ENCODE data around the gene ALDH1A1. TPM values are rescaled to one million over a fixed set of nuclear protein-coding genes. Genes with fewer than 3 reads are reported as not detected.

The ALDH1A1 gene
- total RNA-seq, 1 experiment from 2014 or later: not detected

DNA sequence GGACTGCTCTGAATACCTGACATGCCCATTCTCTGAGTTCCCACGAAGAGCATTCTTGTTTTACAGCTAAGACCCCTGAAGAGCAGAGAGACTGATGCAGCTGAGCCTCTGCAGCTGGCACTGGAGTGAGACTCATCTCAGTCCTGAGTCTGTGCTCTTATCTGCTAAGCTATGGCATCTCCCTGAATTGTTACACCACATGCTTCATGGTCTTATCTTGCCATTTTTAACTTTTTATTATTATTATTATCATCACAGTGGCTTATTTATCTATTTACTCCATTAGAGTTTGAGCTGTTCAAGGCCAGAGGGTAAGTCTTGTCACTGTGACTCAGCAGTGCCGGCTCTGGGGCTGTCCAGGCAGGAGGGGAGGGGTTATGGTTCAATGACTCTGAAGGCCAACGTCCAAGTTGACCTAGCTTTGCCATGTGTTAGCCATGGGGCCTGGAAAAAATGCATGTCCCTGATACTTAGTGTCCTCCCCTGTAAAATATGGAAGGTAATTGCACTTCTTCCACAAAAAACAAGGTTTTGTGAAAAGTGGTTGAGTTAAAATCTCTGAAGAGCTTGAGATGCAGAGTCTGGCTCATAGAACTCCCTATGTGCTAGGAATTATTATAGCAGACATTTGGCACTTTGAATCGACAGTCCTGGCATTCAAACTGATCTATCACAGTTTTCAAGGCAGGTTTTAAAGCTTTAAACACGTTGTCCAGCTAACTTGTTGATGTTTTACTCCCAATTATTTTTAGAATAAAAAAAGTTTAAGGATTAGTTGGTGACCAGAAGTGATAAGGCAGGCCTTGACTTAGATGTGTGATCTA, 94.6 kb downstream of the ALDH1A1 start:
- no peak for TF ChIP-seq CTCF (conservative IDR thresholded peaks at IDR 0.05; ENCODE audit: low read depth, low read length)
- no peak for TF ChIP-seq EZH2phosphoT487 (IDR thresholded peaks at IDR 0.05; ENCODE audit: borderline replicate concordance, low read length)
- no peak for TF ChIP-seq EZH2 (IDR thresholded peaks at IDR 0.05; ENCODE audit: low read length, unreplicated experiment)
- no peaks in the 10 kb centered on the region for H3K9me3 ChIP-seq (ENCODE audit: low read length)
- BruUV-seq (replicated peaks): no TSS peak
- H3F3A ChIP-seq (ENCODE audit: low read length, unreplicated experiment): no peaks in the 10 kb centered on the region
- H3K9ac ChIP-seq (ENCODE audit: low read length): no peak overlapping the region
- H3K4me1 ChIP-seq (ENCODE audit: insufficient read depth, low read length): no peaks in the 10 kb centered on the region
- H3K27me3 ChIP-seq (ENCODE audit: low read length): peaks cover 3% of the 10 kb centered on the region; the same call in 1 of the 2 replicates
- no peak overlapping the region for H2AFZ ChIP-seq (ENCODE audit: low read length)
- no peaks in the 10 kb centered on the region for H4K20me1 ChIP-seq (ENCODE audit: low read length)
- CTCF ChIA-PET: interaction anchor here (0.7 kb wide), 1 partner anchor 150 kb away, joined by 5 read pairs; no protein-coding TSS in a partner anchor
- no peaks in the 10 kb centered on the region for H3K36me3 ChIP-seq (ENCODE audit: low read depth, low read length)
- H3K9me2 ChIP-seq (replicated peaks; ENCODE audit: low read length): no peaks in the 10 kb centered on the region
- H3K4me3 ChIP-seq (ENCODE audit: low read length): no peak overlapping the region
- intact Hi-C loops (cut with micrococcal nuclease): loop anchor here (5.0 kb wide), 3 partner anchors 224 to 339 kb away; no protein-coding TSS in a partner anchor
- ATAC-seq: no peak
- POLR2A ChIA-PET (ENCODE audit: unreplicated experiment): no interaction called here
- H3K4me2 ChIP-seq (ENCODE audit: low read length): no peak overlapping the region
- no peak overlapping the region for H3K27ac ChIP-seq (ENCODE audit: low read length)
- no peak for DNase-seq
- H3K79me2 ChIP-seq (ENCODE audit: low read length): no peaks in the 10 kb centered on the region

DNA sequence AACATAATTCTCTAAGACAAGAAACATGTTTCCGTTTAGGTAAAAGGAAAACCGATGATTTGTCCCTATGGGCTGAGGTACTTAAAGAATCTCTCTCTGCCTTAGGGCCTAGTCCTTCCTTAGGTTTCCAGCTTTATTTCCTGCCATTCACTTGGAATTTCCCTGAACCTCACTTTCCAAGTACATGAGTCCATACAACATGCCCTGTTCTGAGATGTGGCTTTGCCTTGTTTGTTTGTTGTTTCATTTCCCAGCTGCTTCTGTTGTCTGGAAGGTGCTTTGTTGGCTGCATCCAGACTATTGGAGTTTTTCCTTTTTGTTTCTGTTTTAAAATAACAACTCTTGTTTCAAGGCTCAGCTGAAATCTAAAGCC, 95.2 kb downstream of the ALDH1A1 start:
- H3K4me2 ChIP-seq (ENCODE audit: low read length): no peak overlapping the region
- no peaks in the 10 kb centered on the region for H3K27me3 ChIP-seq (ENCODE audit: low read length)
- H4K20me1 ChIP-seq (ENCODE audit: low read length): no peaks in the 10 kb centered on the region
- H3K27ac ChIP-seq (ENCODE audit: low read length): no peak overlapping the region
- no peak overlapping the region for H2AFZ ChIP-seq (ENCODE audit: low read length)
- CTCF ChIA-PET: interaction anchor here (0.6 kb wide), 1 partner anchor 117 kb away, joined by 3 read pairs; no protein-coding TSS in a partner anchor
- H3K9me2 ChIP-seq (replicated peaks; ENCODE audit: low read length): no peaks in the 10 kb centered on the region
- no peaks in the 10 kb centered on the region for H3K36me3 ChIP-seq (ENCODE audit: low read depth, low read length)
- no peaks in the 10 kb centered on the region for H3K9me3 ChIP-seq (ENCODE audit: low read length)
- ATAC-seq: no peak
- no peak overlapping the region for H3K4me3 ChIP-seq (ENCODE audit: low read length)
- no TSS peak for BruUV-seq (replicated peaks)
- no peaks in the 10 kb centered on the region for H3F3A ChIP-seq (ENCODE audit: low read length, unreplicated experiment)
- no peaks in the 10 kb centered on the region for H3K79me2 ChIP-seq (ENCODE audit: low read length)
- TF ChIP-seq EZH2phosphoT487 (IDR thresholded peaks at IDR 0.05; ENCODE audit: borderline replicate concordance, low read length) (no peak), CTCF (conservative IDR thresholded peaks at IDR 0.05; ENCODE audit: low read depth, low read length) (no peak)
- no peak overlapping the region for H3K9ac ChIP-seq (ENCODE audit: low read length)
- POLR2A ChIA-PET (ENCODE audit: unreplicated experiment): no interaction called here
- DNase-seq: no peak
- intact Hi-C loops (cut with micrococcal nuclease): loop anchor here (1.0 to 5.0 kb wide), 4 partner anchors 166 to 340 kb away; no protein-coding TSS in a partner anchor
- H3K4me1 ChIP-seq (ENCODE audit: insufficient read depth, low read length): no peaks in the 10 kb centered on the region

Data from PC-3 (cell line).